ENCODE data around the gene SEC31A. TPM values are rescaled to one million over a fixed set of nuclear protein-coding genes. Genes with fewer than 3 reads are reported as not detected.
"Not testable (repeated sequence)": the region's sequence is repeated elsewhere in the genome, so short reads cannot be mapped to it uniquely, and the experiment has no call there.

SEC31A gene
- total RNA-seq, 2 donors from 2014 or later = 82.6 to 124 TPM

DNA sequence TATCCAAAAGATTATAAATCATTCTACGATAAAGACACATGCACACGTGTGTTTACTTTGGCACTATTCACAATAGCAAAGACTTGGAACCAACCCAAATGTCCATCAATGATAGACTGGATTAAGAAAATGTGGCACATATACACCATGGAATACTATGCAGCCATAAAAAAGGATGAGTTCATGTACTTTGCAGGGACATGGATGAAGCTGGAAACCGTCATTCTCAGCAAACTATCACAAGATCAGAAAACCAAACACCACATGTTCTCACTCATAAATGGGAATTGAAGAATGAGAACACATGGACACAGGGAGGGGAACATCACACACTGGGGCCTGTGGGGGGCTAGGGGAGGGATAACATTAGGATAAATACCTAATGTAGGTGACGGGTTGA, 57.9 kb downstream of the SEC31A start:
- peaks cover 88% of the 10 kb centered on the region for H3K36me3 Mint-ChIP-seq (ENCODE audit: low read depth)
- H3K4me3 Mint-ChIP-seq, H3K27me3 Mint-ChIP-seq: not testable (repeated sequence)

DNA sequence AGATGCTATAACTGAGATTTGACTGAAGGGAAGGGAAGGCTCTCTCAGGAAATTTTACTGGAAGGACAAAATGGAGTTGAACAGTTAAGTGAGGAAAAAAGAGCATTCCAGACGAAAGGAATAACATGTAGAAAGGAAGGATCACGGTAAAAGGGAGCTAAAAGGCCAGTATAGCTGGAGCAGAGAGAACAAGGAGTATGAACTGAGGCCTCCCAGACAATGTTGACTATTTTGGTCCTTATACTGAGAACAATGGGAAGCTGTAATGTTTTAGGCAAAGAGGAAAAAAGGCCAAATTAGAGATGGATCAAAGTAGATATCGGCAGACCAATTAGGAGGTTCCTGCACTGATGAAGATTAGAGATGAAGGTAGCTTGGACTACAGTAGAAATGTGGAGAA, 65.5 kb downstream of the SEC31A start:
- peak overlapping the region; percentile 1 for H3K27ac Mint-ChIP-seq

More for the DNA sequence above, 57.9 kb downstream of the SEC31A start:
- not testable (repeated sequence) for H3K27ac Mint-ChIP-seq; ATAC-seq (replicated peaks); H3K9me3 Mint-ChIP-seq; H3K4me1 Mint-ChIP-seq

DNA sequence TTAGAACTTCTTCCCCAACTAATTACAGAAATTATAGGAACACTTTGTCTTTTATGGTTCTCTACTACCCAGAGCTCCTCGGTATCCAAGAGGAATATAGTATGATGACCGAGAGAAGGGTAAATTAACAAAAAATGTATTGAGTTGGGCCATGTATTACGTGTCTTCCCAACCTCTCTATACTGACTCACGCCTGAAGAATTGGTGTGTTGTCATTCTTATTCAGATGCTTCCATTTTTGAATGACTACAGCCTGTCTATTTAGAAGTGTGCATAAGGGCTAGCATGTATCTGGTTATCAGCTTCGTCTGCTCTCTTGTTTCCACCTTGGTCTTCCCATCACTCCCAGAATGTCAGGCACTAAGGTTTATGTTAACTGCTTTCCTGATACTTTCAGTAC, 67.9 kb downstream of the SEC31A start:
- H3K27me3 Mint-ChIP-seq = no peaks in the 10 kb centered on the region
- H3K27ac Mint-ChIP-seq = no peak overlapping the region
- no peaks in the 10 kb centered on the region for H3K9me3 Mint-ChIP-seq
- no peak for ATAC-seq (replicated peaks)
- peaks cover 4% of the 10 kb centered on the region for H3K4me1 Mint-ChIP-seq
- H3K36me3 Mint-ChIP-seq (ENCODE audit: low read depth) = peaks cover 98% of the 10 kb centered on the region
- no peak overlapping the region for H3K4me3 Mint-ChIP-seq

More for the DNA sequence above, 65.5 kb downstream of the SEC31A start:
- peaks cover 4% of the 10 kb centered on the region for H3K4me1 Mint-ChIP-seq
- H3K9me3 Mint-ChIP-seq = no peaks in the 10 kb centered on the region
- no peak overlapping the region for H3K4me3 Mint-ChIP-seq
- no peak for ATAC-seq (replicated peaks)
- no peaks in the 10 kb centered on the region for H3K27me3 Mint-ChIP-seq
- H3K36me3 Mint-ChIP-seq (ENCODE audit: low read depth) = peaks cover 91% of the 10 kb centered on the region

DNA sequence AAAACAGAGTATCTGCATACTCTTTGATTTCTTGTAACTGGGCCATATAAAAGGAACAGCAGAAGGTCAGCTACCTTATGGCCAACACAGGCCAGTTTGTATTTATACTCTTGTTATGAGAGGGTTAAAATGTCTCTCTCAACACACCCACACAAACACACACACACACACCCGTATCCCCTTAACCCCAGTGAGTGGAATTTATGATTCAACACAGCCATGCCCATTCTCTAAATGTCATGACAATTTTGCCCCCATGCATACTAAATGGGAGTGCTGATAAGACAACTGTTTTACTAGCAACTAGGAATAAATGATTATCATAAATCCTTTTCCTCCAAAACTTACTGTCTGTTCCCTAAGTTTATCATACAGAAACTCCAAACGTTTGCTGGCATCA, 70.3 kb downstream of the SEC31A start:
- H3K27ac Mint-ChIP-seq = peak overlapping the region; percentile 37
- peaks cover 89% of the 10 kb centered on the region for H3K36me3 Mint-ChIP-seq (ENCODE audit: low read depth)
- no peak overlapping the region for H3K4me3 Mint-ChIP-seq
- ATAC-seq (replicated peaks) = no peak
- H3K9me3 Mint-ChIP-seq = no peaks in the 10 kb centered on the region
- H3K4me1 Mint-ChIP-seq = peaks cover 4% of the 10 kb centered on the region
- H3K27me3 Mint-ChIP-seq = no peaks in the 10 kb centered on the region

DNA sequence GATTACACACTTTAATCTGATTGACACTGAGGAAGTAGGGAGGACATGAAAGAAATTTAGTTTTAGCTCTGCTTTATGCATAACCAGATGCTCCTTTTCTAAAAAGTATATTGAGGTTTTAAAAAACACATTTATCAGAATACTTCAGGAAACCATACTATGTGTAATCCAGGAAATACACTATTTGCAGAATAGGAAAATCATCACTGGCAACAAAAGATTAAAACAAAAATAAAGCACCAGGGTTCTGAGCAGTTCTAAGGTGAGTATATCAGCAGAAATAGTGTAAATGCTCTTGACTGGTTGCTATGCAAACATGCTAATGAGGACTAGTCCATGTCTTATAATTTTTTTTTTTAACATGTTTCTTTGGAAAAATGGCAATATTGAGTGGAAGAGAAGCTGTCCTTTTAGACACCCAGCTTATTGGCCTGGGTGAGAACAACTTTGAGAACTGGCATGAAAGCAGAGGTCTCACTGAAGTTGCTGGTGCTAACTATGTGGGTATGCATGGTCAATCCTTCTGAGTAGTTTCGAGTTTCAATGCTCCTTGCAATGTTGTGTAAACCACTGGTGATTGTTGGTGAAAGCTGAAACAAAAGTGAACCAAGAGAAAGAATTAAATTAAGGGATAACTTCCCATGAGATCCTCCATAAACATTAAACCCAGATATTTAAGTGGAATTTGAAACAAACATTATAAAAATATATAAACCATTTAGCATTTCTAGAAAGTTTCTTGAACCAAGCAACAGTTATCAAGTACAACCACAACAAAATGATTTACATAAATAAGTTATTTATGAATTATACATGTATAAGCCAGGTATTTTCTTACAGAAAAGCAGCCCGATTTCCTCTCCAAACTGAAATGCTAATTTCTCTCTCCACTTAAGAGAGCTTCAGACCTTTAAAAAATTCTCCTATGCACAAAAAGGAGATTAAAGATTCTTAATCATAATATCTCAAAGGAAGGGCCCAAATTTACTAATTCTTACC, 72.0 kb downstream of the SEC31A start:
- no peaks in the 10 kb centered on the region for H3K9me3 Mint-ChIP-seq
- H3K27ac Mint-ChIP-seq = no peak overlapping the region
- H3K4me3 Mint-ChIP-seq = no peak overlapping the region
- H3K4me1 Mint-ChIP-seq = peaks cover 4% of the 10 kb centered on the region
- no peaks in the 10 kb centered on the region for H3K27me3 Mint-ChIP-seq
- no peak for ATAC-seq (replicated peaks)
- peaks cover 74% of the 10 kb centered on the region for H3K36me3 Mint-ChIP-seq (ENCODE audit: low read depth)

DNA sequence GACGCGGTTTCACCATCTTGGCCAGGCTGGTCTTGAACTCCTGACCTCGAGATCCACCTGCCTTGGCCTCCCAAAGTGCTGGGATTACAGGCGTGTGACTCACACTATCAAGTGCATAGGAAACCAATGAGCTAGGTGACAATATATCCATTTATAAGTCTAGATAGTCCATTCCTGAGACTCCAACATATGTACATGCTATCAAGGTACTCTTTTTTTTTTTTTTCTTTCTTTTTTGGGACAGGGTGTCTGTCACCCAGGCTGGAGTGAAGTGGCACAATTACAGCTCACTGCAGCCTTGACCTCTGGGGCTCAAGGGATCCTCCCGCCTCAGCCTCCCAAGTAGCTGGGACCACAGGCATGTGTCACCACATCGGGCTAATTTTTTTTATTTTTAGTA, 74.1 kb downstream of the SEC31A start:
- H3K9me3 Mint-ChIP-seq; H3K4me1 Mint-ChIP-seq; H3K4me3 Mint-ChIP-seq; H3K27ac Mint-ChIP-seq; ATAC-seq (replicated peaks); H3K27me3 Mint-ChIP-seq: not testable (repeated sequence)
- peaks cover 54% of the 10 kb centered on the region for H3K36me3 Mint-ChIP-seq (ENCODE audit: low read depth)

DNA sequence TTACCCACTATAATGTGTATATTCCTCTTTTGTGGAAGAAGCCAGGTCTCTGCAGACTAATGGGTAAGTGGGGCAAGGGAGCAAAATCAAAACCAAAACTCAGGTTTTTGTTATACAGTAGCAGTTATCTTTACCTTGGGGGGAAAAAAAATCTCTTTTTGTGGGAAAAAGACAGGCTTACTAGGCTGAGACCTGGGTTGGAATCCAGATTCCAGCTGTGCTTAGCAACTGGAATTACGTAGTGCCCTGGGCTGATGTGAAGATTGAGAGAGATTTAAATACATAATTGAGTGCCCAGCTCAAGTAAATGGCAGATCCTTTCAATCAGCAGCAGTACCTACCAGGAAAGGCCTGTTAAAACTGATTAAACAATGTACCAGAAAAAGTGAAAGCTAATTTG, 76.9 kb downstream of the SEC31A start:
- H3K4me1 Mint-ChIP-seq = peaks cover 6% of the 10 kb centered on the region
- peaks cover 25% of the 10 kb centered on the region for H3K36me3 Mint-ChIP-seq (ENCODE audit: low read depth)
- no peak overlapping the region for H3K27ac Mint-ChIP-seq
- H3K9me3 Mint-ChIP-seq = no peaks in the 10 kb centered on the region
- ATAC-seq (replicated peaks) = no peak
- no peaks in the 10 kb centered on the region for H3K27me3 Mint-ChIP-seq
- H3K4me3 Mint-ChIP-seq = no peak overlapping the region

DNA sequence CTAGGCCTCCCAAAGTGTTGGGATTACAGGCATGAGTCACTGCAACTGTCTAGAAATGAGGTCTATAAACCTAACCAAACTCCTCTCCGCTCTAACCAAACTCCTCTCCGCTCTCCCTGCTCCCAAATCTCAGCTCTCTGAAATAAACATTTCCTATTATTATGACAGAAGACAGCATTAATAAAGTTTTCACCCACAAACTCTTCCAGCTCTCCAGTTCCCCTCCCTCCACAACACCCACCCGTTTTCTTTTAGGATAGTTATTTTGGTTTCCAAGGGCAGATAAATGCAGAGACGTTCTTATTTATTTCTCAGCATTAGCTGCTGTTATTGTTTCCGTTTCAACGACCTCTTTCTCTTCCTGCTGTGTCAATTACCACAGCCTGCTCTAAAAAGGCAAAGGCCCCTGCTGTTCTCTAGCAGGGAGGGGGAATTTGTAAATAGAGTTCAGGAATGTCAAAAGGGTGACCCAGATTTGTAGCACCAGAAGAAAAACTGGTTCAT, 79.1 kb downstream of the SEC31A start:
- H3K27me3 Mint-ChIP-seq = no peaks in the 10 kb centered on the region
- no peak overlapping the region for H3K4me3 Mint-ChIP-seq
- peaks cover 4% of the 10 kb centered on the region for H3K36me3 Mint-ChIP-seq (ENCODE audit: low read depth)
- no peak for ATAC-seq (replicated peaks)
- no peaks in the 10 kb centered on the region for H3K9me3 Mint-ChIP-seq
- peaks cover 6% of the 10 kb centered on the region for H3K4me1 Mint-ChIP-seq
- H3K27ac Mint-ChIP-seq = peak overlapping the region; percentile 68

DNA sequence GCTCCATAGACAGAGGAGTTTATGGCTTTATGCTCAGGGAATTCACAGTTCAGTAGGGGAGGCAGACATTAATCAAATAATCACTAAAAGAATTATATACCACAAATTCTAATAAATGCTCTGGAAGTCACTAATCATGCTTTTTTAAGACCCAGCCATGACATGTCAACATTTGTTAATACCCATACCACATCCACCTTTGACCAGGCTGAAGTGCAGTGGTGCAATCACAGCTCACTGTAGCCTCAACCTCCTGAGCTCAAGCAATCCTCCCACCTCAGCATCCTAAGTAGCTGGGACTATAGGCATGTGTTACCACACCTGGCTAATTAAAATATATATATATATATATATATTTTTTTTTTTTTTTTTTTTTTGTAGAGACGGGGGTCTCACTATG, 79.6 kb downstream of the SEC31A start:
- H3K27ac Mint-ChIP-seq = no peak overlapping the region

DNA sequence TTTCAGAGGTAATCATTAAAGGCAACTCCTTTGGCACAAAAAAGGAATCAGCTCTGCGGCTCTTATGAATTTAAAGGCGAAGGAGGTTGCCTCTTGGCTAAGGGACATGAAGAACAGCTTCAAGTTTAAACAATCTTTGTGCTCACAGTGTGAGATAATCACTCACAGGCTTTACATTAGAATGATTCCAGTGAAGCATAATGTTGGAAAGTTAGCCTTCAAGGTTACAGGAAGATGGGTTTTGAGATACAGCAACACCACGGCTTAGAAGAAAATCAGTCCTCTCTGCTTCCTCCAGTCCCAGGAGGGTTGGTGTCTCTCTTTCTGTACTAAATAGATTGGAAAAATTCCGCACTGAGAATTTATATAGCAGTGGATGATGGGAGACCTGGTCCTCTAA, 80.8 kb downstream of the SEC31A start:
- Mint-ChIP-seq H3K36me3 (ENCODE audit: low read depth) (no peaks in the 10 kb centered on the region), H3K27ac (no peak overlapping the region), H3K9me3 (no peaks in the 10 kb centered on the region), H3K4me3 (no peak overlapping the region), H3K27me3 (no peaks in the 10 kb centered on the region), H3K4me1 (peaks cover 6% of the 10 kb centered on the region)
- no peak for ATAC-seq (replicated peaks)

More for the DNA sequence above, 79.6 kb downstream of the SEC31A start:
- no peak for ATAC-seq (replicated peaks)
- Mint-ChIP-seq H3K27me3 (no peaks in the 10 kb centered on the region), H3K9me3 (no peaks in the 10 kb centered on the region), H3K4me1 (peaks cover 6% of the 10 kb centered on the region), H3K4me3 (no peak overlapping the region), H3K36me3 (ENCODE audit: low read depth) (no peaks in the 10 kb centered on the region)

DNA sequence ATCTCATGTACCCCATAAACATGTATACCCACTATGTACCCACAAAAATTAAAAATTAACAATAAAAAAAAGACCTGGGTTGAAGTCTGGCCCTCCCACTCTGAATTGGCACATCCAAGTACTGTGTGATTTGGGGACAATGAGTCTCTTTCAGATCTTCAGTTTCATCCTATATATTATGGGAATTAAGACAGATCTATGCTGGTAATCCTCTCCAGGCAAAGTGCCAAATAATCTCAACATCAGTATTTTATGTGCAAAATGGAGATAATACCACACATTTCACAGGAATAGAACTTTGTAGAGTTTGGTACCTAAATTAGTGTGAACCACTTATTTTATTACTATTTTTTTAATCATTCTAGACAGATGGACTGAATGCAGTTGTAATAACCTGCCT, 81.3 kb downstream of the SEC31A start:
- Mint-ChIP-seq H3K4me3 (no peak overlapping the region), H3K9me3 (no peaks in the 10 kb centered on the region), H3K4me1 (peaks cover 6% of the 10 kb centered on the region), H3K27me3 (no peaks in the 10 kb centered on the region), H3K36me3 (ENCODE audit: low read depth) (no peaks in the 10 kb centered on the region), H3K27ac (no peak overlapping the region)
- ATAC-seq (replicated peaks) = no peak

DNA sequence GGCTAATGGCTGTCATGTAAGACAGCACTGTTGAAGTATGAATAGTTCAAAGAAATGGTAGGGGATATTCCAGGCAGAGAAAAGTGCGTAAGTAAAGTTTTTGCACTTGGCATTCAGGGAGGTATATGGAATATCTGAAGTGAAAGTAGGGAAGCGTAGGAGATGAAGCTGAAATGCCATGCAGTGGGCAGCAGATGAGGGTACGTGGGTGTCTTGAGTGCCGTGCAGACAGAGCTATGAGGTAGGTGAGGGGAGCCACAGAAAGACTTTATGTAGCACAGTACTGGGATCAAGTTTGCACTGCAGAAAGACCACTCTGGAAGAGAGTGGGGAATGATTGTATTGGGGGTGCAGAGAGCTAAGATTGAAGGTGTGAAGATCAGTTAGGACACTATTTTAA, 87.2 kb downstream of the SEC31A start:
- H3K4me3 Mint-ChIP-seq = no peak overlapping the region
- no peaks in the 10 kb centered on the region for H3K36me3 Mint-ChIP-seq (ENCODE audit: low read depth)
- H3K9me3 Mint-ChIP-seq = no peaks in the 10 kb centered on the region
- H3K4me1 Mint-ChIP-seq = no peaks in the 10 kb centered on the region
- H3K27me3 Mint-ChIP-seq = peaks cover 28% of the 10 kb centered on the region
- H3K27ac Mint-ChIP-seq = no peak overlapping the region
- ATAC-seq (replicated peaks) = no peak

DNA sequence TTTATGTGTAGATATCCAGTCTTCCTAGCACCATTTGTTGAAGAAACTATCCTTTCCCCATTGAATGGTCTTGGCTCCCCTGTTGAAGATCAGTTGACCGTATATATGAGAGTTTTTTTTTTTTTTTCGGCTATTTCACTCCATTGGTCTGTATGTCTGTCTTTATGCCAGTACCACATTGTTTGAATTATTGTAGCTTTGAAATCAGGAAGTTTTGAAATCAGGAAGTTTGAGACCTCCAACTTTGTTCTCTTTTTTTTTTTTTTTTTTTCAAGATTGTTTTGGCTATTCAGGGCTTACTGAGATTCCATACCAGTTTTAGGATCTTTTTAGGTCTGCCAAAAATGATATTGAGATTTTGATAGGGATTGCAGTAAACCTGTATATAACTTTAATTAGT, 88.0 kb downstream of the SEC31A start:
- Mint-ChIP-seq H3K27ac (no peak overlapping the region), H3K9me3 (no peaks in the 10 kb centered on the region), H3K36me3 (ENCODE audit: low read depth) (no peaks in the 10 kb centered on the region), H3K4me3 (no peak overlapping the region), H3K4me1 (no peaks in the 10 kb centered on the region), H3K27me3 (peaks cover 28% of the 10 kb centered on the region)
- ATAC-seq (replicated peaks) = no peak

DNA sequence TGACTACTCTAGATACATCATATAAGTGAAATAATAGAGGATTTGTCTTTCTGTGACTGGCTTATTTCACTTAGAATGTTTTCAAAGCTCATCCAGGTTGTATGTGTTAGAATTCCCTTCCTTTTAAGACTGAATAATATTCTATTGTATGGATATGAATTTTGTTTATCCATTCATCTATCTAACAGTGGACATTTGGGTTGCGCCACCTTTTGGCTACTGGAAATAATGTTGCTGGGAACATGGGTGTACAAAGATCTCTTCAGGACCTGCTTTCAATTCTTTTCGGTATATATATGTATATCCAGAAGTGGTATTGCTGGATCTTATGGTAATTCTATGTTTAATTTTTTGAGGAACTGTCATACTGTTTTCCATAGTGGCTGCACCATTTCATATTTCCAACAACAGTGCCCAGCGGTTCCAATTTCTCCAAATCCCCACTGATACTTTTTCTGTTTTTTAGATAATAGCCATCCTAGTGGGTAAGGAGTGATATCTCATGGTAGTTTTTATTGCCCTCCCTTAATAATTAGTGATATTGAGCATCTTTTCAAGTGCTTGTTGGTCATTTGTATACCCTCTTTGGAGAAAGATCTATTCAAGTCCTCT, 88.9 kb downstream of the SEC31A start:
- Mint-ChIP-seq H3K4me1 (no peaks in the 10 kb centered on the region), H3K4me3 (no peak overlapping the region), H3K27me3 (peaks cover 35% of the 10 kb centered on the region), H3K27ac (no peak overlapping the region), H3K9me3 (no peaks in the 10 kb centered on the region), H3K36me3 (ENCODE audit: low read depth) (no peaks in the 10 kb centered on the region)
- ATAC-seq (replicated peaks) = no peak

Measured in activated T-helper 17 cell treated with anti-CD3 and anti-CD28 coated beads, Interleukin-2, amount 50 U/mL, for 72 hours (primary cell).